HepG2 (cell line): Measurements from ENCODE around the gene SYNJ2. TPM values are rescaled to one million over a fixed set of nuclear protein-coding genes. Genes with fewer than 3 reads are reported as not detected.

Experiments used
- ARID5B ChIP-seq: IDR thresholded peaks from 2 replicates; pipeline ENCODE4 v1.4.0; 2020; ENCODE audit warnings: mild to moderate bottlenecking, missing genetic modification reagents
- GFI1 ChIP-seq: sonication (generic); formaldehyde crosslinking; IDR thresholded peaks from 2 replicates; pipeline ENCODE4 v1.5.0; 2020; ENCODE audit warnings: missing genetic modification reagents, mild to moderate bottlenecking, borderline replicate concordance
- HNF1B ChIP-seq: sonication (generic); formaldehyde crosslinking; IDR thresholded peaks from 2 replicates; pipeline ENCODE4 v1.5.1; 2020; ENCODE audit warnings: mild to moderate bottlenecking, moderate library complexity, missing genetic modification reagents
- HNRNPH1 ChIP-seq: fragments of 200-400 bp; formaldehyde crosslinking; optimal IDR thresholded peaks from 2 replicates; pipeline ENCODE3; 2017; ENCODE audit warnings: mild to moderate bottlenecking, low read depth, low read length
- JUN ChIP-seq: sonication (generic); formaldehyde crosslinking; IDR thresholded peaks from 2 replicates; pipeline ENCODE4 v1.4.0; 2020; ENCODE audit warnings: mild to moderate bottlenecking, missing genetic modification reagents
- KDM2A ChIP-seq: sonication (generic); formaldehyde crosslinking; IDR thresholded peaks from 2 replicates; pipeline ENCODE4 v1.4.0; 2020; ENCODE audit warnings: low read depth, missing genetic modification reagents, borderline replicate concordance
- KDM4B ChIP-seq: sonication (generic); formaldehyde crosslinking; IDR thresholded peaks from 2 replicates; pipeline ENCODE4 v1.4.0; 2020; ENCODE audit warnings: missing genetic modification reagents
- KLF6 ChIP-seq: IDR thresholded peaks from 2 replicates; pipeline ENCODE4 v1.8.0; 2016; ENCODE audit warnings: missing biosample characterization, missing genetic modification reagents
- MAZ ChIP-seq, 2 experiments: sonication (generic) in 1 of 2; formaldehyde crosslinking in 1 of 2; IDR thresholded peaks; 2 replicates each; pipeline versions ENCODE4 v1.5.0 to v1.6.1; 2012 to 2020; ENCODE audit warnings: low read depth in 2 of 2, mild to moderate bottlenecking in 2 of 2, borderline replicate concordance in 1 of 2, improper control_type of control experiment in 1 of 2, low read length in 1 of 2, missing genetic modification reagents in 1 of 2, moderate library complexity in 1 of 2
- MED1 ChIP-seq: sonication (generic); formaldehyde crosslinking; IDR thresholded peaks from 2 replicates; pipeline ENCODE4 v1.4.0; 2020; ENCODE audit warnings: missing genetic modification reagents
- SMAD3 ChIP-seq: sonication (generic); formaldehyde crosslinking; IDR thresholded peaks from 2 replicates; pipeline ENCODE4 v1.4.0; 2020; ENCODE audit warnings: missing genetic modification reagents
- TARDBP ChIP-seq: sonication (generic); formaldehyde crosslinking; IDR thresholded peaks from 2 replicates; pipeline ENCODE4 v1.8.0; 2022; ENCODE audit warnings: mild to moderate bottlenecking, missing genetic modification reagents
- ZFP41 ChIP-seq: sonication (generic); formaldehyde crosslinking; IDR thresholded peaks from 2 replicates; pipeline ENCODE4 v1.4.0; 2020; ENCODE audit warnings: mild to moderate bottlenecking, missing genetic modification reagents, borderline replicate concordance
- ZFP91 ChIP-seq: sonication (generic); formaldehyde crosslinking; IDR thresholded peaks from 2 replicates; pipeline ENCODE4 v1.9.0; 2022; ENCODE audit warnings: missing genetic modification reagents, mild to moderate bottlenecking, borderline replicate concordance
- ZNF253 ChIP-seq: sonication (generic); formaldehyde crosslinking; IDR thresholded peaks from 2 replicates; pipeline ENCODE4 v1.8.0; 2022; ENCODE audit warnings: mild to moderate bottlenecking, missing genetic modification reagents, borderline replicate concordance
- ZNF552 ChIP-seq: sonication (generic); formaldehyde crosslinking; IDR thresholded peaks from 2 replicates; pipeline ENCODE4 v1.9.0; 2022; ENCODE audit warnings: missing genetic modification reagents, mild to moderate bottlenecking, borderline replicate concordance
- ZNF772 ChIP-seq: sonication (generic); formaldehyde crosslinking; IDR thresholded peaks from 2 replicates; pipeline ENCODE4 v1.5.0; 2020; ENCODE audit warnings: mild to moderate bottlenecking, missing genetic modification reagents
- ZXDC ChIP-seq: sonication (generic); formaldehyde crosslinking; IDR thresholded peaks from 2 replicates; pipeline ENCODE4 v1.5.0; 2020; ENCODE audit warnings: mild to moderate bottlenecking, missing genetic modification reagents
- polyA plus RNA-seq, 8 experiments: library from polyadenylated mRNA; depleted of rRNA in 3 of 8; stranded (reverse) in 7 of 8; unstranded in 1 of 8; fragments of >200 nt; fragmentation: Illumina TruSeq in 4 of 8; extraction: Trizol in 4 of 8; gene quantifications; 2 replicates each; pipeline versions ENCODE4 v1.2.1 to v1.2.3, GENCODE V29; 2011 to 2016; ENCODE audit warnings: low read depth in 4 of 8, missing spikeins in 1 of 8, mixed read lengths in 1 of 8; ENCODE audit not compliant: insufficient read depth in 1 of 8
- total RNA-seq, 5 experiments: library from RNA; depleted of rRNA; stranded (reverse); fragments of >200 nt; fragmentation: Illumina TruSeq; extraction: Trizol; gene quantifications; 2 replicates each; pipeline ENCODE4 v1.2.3, GENCODE V29; 2016; ENCODE audit warnings: low read depth in 1 of 5

Gene SYNJ2
- total and polyA plus RNA-seq, 2 of the 13 experiments (the other 11 are each of a cell fraction or from before 2014, with no cell fraction given) = 39.1 to 57.6 TPM

GRCh38 chr6:157982102-157982562 lies 469 bp downstream of the SYNJ2 start (continued):
- TF ChIP-seq ZXDC (CRISPR knock-in tag) (no peak), MED1 (CRISPR knock-in tag) (no peak; the same call in 1 of the 2 replicates), TARDBP (CRISPR knock-in tag) (no peak), MAZ (IDR thresholded peaks at IDR 0.05; ENCODE audit: borderline replicate concordance, low read depth, low read length) (no peak; the same call in 1 of the 2 replicates), MAZ (CRISPR knock-in tag; IDR thresholded peaks at IDR 0.05; ENCODE audit: low read depth) (no peak), ZNF552 (CRISPR knock-in tag) (0 out of 2 replicates have a peak, but pooled peaks have one; percentile 88), HNRNPH1 (no peak), KDM4B (CRISPR knock-in tag) (no peak), JUN (CRISPR knock-in tag) (no peak), KLF6 (no peak), ZFP41 (CRISPR knock-in tag) (no peak), HNF1B (CRISPR knock-in tag) (no peak; the same call in 1 of the 2 replicates), ZFP91 (CRISPR knock-in tag) (no peak; the same call in 1 of the 2 replicates), ZNF253 (no peak), GFI1 (CRISPR knock-in tag) (no peak), ZNF772 (CRISPR knock-in tag) (peak; percentile 43; the same call in 1 of the 2 replicates), SMAD3 (CRISPR knock-in tag) (no peak), KDM2A (CRISPR knock-in tag) (0 out of 2 replicates have a peak, but pooled peaks have one; percentile 14), ARID5B (CRISPR knock-in tag) (no peak)
